CD4-positive, alpha-beta T cell treated with Interleukin-1 beta for 1 hour (primary cell): Measurements from ENCODE around the gene RCBTB2.
A peak's percentile ranks its signal among the peaks of the same experiment; 100 is the strongest.
"Not testable (repeated sequence)": the region's sequence is repeated elsewhere in the genome, so short reads cannot be mapped to it uniquely, and the experiment has no call there.

Experiments
- DNase-seq, 2 donors: peaks; one replicate each; pipeline ENCODE4 v3.0.0-alpha.2; 2020 to 2022

The RCBTB2 gene

DNA sequence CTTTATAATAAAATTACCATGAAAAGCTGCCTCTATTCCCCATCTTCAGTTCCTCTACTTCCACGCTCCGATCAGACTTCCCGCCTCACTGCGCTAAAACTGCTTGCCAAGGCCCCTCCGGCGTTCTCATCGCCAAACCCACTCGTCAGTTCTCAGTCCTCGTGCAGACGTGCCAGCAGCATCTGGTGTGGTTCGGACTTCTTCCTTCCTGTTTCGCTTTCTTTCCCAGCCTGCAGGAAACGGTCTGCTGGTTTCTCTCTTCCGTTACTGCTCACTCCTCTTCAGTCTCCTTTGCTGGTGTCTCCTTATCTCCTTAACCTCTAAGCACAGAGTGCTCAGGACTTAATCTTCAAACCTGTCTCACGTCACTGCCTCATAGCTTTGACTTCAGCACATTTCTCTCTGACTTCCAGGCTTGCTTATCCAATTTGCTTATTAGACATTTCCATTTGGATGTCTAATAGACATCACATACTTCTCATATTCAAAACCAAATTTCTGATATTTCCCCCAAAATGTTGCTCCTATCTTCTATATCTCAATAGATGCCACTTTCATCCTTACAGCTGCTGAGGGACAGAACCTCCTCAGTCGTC, 40.3 kb downstream of the RCBTB2 start:
- peak; percentile 80 to 81 for DNase-seq

DNA sequence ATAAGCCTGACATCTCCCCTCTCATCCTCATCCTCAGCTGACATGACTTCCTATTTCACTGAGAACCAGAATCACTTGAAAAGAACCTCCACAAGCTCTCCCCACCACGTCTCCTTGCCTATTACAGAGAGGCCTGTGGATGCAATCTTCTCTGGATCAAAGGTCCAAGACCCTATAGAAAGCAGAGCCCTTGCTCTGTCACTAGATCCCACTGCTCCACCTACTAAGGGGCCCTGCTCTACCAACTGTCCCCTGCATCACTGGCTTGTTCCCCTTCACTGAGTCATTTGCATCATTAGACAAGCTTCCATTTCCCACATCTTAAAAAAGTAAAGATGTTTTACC, 40.8 kb downstream of the RCBTB2 start:
- no peak for DNase-seq

DNA sequence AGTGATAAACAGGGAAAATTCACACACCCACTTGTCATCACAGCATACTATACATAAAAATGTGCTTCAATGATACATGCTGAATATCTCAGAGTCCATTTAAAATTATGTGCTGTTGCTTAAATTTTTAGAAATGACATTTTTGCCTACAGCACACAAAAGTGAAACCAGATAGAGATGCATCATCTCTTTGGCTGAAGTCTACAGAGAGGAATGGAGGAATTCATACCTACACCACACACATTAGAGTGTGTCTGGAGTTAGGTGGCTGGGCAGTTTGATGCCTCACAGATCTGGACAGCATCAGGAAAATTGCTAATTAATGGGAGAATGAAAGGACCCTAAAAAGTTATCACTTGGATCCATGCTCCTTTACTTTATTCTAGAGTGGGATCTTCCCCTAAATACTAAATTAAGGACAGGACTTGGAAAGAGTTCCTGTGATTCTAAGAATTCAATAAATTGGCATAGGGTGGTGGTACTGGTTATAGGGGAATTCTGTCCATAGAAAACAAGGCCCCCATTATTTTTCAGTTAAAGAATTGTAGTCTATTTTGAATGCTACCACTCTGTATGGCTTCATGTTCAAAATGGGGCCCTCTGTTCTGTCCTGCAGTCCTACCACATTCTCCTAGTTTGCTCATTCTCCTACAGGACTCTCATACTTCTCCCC, 41.3 kb downstream of the RCBTB2 start:
- DNase-seq: peak in 1 of 2 donors; percentile 25

DNA sequence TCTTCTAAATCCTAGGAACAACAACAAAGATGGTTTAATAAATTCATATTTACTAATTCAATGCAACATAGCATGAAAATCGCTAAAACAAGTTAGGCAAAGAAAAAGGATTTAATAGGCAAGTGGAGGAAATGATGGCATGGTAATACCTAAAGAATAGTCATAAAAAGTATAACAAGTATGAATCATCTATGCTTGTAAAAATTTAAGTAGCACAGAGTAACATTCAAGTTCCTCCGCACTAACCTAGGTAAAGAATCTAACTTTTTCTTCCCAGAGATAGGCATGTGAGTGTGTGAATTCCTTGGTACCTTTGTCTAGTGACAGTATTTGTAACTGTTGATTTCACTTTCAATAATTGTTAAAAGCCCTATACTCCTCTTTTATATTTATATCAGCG, 42.6 kb downstream of the RCBTB2 start:
- no peak for DNase-seq

DNA sequence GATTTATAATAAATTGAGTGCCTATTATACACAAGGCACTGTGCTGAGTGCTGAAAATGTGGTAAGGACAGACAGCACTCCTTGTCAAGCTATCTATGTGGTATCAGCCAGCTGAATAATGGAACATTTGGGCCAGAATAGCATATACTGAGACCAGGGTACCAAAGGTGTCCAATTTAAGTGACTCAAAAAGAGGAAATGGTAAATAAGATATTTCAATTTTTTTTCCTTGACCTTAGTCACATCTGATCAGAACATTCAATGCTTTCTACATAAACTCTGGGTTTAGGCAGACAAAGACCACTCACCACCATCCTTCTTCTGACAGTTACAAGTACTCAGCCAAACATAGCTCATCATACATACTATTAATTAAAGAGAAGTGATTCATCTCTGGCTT, 43.2 kb downstream of the RCBTB2 start:
- no peak for DNase-seq

DNA sequence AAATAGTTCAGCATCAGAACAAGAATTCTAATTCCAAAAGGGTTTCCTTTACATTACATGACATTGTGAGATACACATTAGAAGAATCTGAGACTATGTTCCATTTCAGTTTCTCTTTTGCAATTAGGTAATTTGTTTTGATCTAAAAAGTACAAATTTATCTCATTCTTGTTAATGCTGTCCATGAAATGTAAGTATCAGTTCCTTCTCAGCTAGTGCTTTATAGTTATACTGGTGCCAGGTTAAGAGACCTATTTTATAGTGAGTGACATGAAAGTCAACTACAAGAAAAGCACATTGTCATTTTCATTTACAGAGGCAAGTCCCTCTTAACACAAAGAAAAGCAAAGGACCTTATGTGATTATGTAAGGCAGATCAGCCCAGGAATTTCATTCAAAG, 43.9 kb downstream of the RCBTB2 start:
- DNase-seq: no peak

DNA sequence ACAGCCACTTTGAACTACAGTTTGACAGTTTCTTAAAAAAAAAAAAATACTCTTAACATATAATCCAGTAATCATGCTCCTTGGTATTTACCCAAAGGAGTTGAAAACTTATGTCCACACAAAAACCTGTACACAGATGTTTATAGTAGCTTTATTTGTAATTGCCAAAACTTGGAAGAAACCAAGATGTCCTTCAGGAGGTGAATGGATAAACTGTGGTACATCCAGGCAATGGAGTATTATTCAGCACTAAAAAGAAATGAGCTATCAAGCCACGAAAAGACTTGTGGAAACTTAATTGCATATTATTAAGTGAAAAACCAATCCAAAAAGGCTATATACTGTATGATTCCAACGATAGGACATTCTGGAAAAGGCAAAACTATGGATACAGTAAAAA, 44.9 kb downstream of the RCBTB2 start:
- DNase-seq: no peak

DNA sequence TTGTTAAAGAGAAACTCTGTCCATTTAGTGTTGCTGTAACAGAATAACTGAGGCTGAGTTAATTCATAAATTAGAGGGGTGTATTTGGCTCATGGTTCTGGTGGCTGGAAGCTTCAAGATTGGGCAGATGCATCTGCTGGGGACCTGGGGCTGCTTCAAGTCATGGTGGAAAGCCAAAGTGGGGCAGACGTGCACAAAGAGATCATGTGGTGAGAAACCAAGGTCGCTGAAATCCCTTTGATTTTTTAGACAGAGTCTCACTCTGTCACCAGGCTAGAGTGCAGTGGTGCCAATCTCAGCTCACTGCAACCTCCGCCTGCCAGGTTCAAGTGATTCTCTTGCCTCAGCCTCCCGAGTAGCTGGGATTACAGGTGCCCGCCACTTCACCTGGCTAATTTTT, 46.0 kb downstream of the RCBTB2 start:
- DNase-seq: no peak

DNA sequence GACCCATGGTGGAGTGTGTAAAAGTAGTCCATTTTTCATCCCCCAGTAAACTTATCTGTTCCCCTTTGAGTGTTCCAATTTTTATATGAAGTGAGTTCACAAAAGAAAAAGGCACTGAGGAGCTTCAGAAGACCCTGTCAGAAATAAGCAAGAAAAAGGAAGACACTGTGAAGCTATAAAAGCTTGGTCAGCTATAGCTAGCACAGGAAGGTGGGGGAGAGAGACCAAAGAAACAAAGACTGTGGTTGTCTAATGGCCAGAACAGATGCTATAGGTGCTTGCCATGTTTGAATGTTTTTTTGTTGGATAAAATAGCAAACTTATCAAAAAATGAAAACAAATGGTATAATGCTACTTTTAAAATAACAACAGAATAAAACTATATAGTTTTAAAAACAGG, 46.5 kb downstream of the RCBTB2 start:
- no peak for DNase-seq

DNA sequence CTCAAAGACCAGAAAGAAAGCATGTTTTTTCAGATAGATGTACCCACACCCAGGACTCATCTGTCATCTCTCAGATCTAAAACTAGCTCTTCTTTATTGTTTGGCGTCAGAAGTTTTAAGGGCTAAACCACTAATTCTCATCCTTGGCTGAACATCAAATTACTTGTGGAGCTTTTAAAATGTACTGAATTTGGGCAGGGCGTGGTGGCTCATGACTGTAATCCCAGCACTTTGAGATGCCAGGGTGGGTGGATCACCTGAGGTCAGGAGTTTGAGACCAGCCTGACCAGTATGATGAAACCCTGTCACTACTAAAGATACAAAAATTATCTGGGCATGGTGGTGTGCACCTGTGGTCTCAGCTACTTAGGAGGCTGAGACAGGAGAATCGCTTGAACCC, 47.4 kb downstream of the RCBTB2 start:
- no peak for DNase-seq

DNA sequence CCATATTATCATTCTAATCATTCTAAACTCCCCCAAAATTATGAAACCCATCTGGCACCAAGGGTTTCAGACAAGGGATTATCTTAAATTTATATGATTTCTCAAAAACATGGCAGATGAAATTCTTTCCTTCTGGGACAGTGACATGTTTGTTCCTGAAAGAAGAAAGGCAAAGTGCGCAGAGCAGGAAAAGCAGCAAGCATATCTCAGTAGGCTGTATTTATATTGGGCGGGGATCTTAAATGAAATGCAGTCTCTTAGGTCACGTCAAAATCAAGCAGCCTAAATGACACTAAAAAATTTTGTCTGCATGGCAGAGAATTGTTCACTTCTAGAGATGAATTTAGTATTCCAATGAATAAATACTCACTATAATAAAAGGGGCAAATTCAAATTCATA, 49.3 kb downstream of the RCBTB2 start:
- no peak for DNase-seq

DNA sequence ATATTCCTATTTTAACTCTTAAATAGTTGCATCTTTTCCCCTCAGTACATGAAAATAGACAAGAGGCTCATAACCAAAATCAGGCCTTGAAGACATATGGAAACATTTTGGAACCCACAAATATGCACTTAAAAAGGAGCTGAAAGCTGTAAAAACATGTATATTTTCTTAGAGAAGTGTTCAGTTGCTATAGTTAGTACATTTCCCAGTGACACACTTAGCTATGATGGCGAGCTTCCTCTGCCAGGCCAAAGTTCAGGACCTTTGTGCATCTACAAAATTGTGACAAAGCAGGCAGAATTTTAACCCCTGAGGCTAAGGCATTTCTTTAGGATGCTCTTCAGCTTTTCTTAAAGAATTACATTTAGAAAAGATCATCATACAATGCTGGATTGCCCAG, 54.5 kb downstream of the RCBTB2 start:
- DNase-seq: no peak

DNA sequence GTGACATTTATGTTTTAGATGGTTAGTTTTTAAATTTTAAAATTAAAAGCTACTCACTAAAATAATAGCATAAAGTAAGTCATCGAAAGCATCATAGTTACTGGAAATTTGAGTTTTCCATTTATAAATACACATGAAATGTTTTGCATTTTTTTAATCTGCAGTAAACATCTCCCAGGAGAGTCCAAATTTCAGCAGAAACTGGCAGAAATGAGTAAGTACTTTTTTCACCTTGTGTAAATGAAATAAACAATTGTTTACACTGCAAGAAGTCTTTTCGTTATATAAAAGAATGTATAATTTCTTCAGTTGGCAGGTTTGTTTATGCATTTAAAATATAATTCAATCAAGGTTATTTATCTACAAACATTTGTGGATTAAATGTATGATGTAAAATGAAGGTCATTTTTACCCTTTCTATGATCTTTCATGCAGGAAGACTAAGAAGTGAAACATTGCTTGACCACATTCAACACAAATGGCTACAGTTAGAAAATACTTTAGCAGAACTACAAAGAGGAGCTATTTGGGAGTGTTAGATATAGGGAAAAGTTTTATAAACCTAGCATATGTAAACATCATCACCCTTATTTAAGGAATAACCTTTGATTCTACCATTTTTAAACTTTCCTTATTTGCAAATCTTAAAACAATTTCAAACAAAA, 55.6 kb downstream of the RCBTB2 start:
- DNase-seq: no peak

DNA sequence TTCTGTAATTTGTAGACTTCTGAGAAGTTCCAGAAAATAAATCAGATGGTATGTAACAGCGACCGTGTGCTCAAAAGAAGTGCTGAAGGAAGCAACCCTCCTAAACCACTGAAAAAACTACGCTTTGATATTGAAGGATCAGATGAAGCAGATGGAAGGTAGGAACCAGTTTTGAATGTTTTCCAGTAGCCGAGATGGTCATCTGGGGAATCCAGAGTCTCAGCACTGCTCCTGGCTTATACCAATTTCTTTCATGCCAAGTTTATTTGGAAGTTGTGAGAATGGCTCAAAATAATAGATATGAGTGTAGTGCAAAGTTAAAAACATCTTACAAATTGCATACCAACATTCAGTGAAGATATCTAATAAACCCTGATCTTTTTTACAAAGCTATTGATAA, 56.2 kb downstream of the RCBTB2 start:
- DNase-seq: no peak

DNA sequence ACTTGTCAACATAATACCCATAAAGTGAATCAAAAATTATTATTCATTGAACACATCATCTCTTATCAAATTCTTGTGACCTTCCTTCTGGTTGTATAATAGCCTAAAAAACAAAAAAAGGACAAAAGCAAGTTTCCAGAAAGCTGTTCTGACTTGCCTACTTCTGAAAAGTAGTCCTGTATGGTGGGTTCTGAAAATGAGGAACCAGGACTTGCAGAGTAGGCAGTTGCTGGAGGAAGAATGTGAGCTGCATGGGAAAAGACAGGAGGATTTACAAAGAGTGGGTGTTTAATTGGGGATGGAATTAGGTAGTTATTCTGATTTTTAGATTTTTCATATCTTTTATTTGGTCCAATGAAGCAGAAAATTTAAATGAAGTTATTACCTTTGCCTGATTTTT, 56.7 kb downstream of the RCBTB2 start:
- no peak for DNase-seq

DNA sequence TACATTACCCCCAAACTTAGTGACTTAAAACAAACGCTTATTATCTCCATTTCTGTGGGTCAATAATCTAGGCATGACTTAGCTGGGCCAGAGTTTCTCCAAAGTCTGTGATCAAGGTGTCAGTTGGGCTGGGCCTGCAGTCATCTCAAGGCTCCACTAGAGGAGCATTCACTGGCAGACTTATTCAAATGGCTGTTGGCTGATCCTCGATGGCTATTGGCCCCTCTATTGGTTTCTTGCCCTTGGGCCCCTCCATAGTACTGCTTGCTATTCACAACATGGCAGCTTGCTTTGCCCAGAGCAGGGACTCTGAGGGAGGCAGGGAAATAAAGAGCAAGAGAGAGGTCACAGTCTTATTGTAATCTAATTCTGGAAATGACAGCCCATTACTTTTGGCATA, 57.6 kb downstream of the RCBTB2 start:
- DNase-seq: no peak

DNA sequence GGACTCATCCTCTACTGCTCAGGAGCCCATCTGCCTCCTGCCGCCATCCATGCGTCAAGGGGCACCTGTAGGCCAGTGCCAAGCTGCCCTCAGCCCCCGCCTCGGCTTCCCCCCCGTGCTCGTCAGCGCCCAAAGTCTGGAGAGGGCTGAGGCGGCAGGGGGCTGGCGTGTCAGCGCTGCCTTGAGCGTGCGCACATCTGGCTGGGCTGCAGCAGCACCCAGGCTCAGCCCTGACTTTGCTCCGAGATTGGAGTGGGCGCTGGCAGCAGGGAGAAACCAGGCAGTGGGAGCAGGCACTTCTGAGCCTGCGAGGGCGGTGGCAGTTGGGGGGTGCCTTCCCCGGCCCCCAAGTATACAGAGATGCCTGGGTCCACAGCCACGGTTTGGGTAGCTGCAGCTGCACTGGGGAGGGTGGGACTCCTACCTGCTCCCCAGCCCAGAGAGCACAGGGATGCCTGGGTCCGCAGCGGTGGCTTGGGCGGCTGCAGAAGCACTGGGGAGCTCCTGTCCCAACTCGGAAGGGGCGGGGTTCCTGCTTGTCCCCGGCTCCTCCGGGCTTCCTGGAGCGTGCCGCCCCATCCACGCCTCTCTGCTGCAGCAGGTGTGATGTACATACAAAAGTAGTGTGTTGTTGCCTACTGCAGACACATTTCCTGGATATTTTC, 75.2 kb downstream of the RCBTB2 start:
- DNase-seq: no peak

DNA sequence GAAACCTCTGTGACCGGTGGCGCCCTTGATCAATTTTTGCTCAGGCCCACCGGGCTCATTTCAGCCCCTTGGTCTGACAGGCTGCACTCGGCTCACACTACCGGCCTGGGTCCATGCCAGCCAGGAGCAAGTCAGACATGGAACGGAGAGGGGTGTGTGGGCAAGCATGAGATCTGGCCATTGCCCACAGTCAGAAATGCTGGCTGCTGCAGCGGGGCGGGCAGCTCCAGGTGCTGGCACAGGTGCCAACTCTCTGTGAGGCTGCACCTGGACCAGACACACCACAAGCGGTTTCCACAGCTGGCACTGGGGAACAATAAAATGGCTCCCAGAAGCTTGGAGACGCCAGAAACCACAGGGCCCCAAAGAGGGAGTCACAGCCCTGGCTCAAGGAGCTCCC, 76.3 kb downstream of the RCBTB2 start:
- DNase-seq: no peak

DNA sequence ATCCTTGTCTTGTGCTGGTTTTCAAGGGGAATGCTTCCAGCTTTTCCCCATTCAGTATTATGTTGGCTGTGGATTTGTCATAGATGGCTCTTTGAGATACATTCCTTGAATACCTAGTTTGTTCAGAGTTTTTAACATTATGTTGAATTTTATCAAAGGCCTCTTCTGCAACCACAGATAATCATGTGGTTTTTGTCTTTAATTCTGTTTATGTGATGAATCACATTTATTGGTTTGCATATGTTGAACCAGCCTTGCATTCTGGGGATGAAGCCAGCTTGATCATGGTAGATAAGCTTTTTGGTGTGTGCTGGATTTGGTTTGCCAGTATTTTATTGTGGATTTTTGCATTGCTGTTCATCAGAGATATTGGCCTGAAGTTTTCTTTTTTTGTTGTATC, 81.7 kb downstream of the RCBTB2 start:
- not testable (repeated sequence) for DNase-seq

DNA sequence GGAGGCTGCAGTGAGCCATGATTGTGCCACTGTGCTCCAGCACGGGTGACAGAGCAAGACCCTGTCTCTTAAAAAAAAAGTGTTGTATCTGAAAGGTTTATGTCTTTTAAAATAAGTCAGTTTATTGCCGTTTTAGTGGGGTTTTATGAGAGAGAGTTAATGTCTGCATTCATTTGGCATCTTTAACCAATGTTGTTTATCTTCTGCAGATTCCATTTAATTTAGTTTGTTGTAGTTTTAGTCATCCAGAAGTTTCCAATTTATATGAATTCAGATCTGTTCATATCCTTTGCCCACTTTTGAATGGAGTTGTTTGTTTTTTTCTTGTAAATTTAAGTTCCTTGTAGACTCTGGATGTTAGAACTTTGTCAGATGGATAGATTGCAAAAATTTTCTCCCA, 83.2 kb downstream of the RCBTB2 start:
- no peak for DNase-seq

DNA sequence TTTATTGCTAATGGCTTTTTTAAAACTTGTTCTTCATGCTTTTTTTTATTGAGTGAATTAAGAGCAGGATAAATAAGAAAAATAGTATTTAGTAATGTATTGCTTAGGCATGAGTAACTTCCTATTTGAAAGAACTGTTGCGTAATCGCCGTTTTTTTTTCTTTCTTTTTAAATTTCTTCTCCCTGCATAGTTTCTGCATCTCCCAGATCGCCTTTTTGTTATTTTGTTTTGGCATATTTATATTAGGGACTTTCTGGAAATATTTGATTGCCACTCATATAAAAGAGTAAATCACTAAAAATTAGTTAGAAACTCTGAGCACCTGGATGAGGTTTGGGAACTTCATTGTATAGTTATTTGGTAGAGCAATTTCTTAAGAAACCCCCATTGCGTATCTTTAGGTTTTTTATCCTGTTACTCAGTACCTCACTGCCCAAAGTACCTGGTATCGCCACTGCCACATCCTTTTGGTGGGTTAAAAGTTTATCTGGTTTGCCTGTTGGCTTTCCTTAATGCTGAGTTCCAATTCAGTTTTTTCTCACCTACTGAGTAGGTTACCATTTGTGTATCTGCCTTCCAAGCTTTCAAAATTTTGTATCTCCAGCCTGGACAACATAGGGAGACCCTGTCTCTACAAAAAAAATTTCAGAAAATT, 83.8 kb downstream of the RCBTB2 start:
- no peak for DNase-seq

DNA sequence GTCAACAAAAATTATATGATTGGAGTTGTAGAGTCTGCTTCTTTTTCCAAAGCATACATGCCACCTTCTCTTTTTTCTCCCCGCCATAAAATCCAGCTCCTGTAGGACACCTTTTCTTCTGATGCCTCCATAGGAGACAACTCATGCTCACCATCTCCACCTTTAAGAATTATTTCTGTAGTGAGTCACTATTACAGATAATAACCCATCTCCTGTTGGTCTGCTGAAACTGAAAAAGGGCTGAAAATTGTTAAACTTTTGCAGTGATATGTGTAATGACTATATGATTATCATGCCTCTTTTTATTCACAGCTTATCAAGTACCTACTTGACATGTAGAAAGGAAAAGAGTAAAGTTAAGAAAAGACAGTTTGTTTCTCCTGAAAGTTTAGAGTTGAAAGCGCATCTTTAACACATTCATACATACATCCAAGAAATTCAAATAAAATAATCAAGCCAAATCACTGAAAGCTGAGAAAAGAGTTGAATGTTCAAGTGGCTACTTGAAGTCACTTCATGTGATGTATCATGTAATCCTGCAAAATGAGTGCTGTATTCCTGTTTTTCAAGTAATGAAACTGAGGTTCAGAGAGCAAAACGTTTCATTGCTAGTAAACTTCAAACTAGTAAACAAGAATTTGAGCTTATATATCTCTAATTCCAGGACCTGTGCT, 84.5 kb downstream of the RCBTB2 start:
- no peak for DNase-seq

DNA sequence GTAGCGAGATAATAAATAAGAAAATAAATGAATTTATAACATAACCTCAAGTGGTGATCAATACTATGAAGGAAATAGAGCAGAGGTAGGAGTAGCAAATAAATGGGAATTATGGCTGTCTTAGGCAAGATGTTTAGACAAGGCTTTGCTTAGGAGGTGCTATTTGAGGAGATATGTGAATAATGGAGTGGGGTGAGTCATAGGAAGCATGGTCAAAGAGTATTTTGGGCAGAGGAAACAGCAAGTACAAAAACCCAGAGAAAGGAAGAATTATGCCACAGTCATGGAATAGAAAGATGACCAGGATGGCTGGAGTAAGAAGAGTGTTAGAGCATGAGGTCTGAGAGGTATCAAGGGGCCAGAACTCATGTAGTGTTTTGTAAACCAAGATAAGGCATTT, 86.4 kb downstream of the RCBTB2 start:
- DNase-seq: no peak
